Liver (tissue), 9 donors: ENCODE data around the gene ATOH8. TPM values are rescaled to one million over a fixed set of nuclear protein-coding genes. Genes with fewer than 3 reads are reported as not detected.

ENCODE experiments used
- DNase-seq: peaks from one replicate; pipeline ENCODE4 v3.0.0-alpha.2; 2017; ENCODE audit warnings: low spot score
- H3K27ac ChIP-seq, 2 donors: one replicate each; pipeline ENCODE4 v1.7.0; 2013; ENCODE audit warnings: inconsistent platforms in 2 of 2, low read length in 2 of 2, control low read depth in 1 of 2, low read depth in 1 of 2, mild to moderate bottlenecking in 1 of 2
- H3K27me3 ChIP-seq, 4 donors: one replicate each; pipeline versions ENCODE4 v1.6.1 to v1.7.0; 2013; ENCODE audit warnings: low read length in 3 of 4, inconsistent platforms in 1 of 4, mild to moderate bottlenecking in 1 of 4, moderate library complexity in 1 of 4; ENCODE audit not compliant: control insufficient read depth in 4 of 4, insufficient read depth in 4 of 4
- H3K36me3 ChIP-seq, 4 donors: one replicate each; pipeline versions ENCODE4 v1.6.1 to v1.7.0; 2013; ENCODE audit warnings: low read length in 3 of 4, mild to moderate bottlenecking in 3 of 4, low read depth in 1 of 4, moderate library complexity in 1 of 4; ENCODE audit not compliant: control insufficient read depth in 4 of 4, insufficient read depth in 3 of 4
- H3K4me1 ChIP-seq, 4 donors: one replicate each; pipeline versions ENCODE4 v1.6.1 to v1.7.0; 2013; ENCODE audit warnings: low read length in 3 of 4, mild to moderate bottlenecking in 3 of 4, moderate library complexity in 1 of 4; ENCODE audit not compliant: control insufficient read depth in 4 of 4, insufficient read depth in 4 of 4
- H3K4me3 ChIP-seq, 3 donors: one replicate each; pipeline versions ENCODE4 v1.6.1 to v1.7.0; 2013; ENCODE audit warnings: low read length in 3 of 3, control low read depth in 1 of 3, low read depth in 1 of 3, mild to moderate bottlenecking in 1 of 3
- H3K9ac ChIP-seq, 2 donors: one replicate each; pipeline ENCODE4 v1.7.0; 2013; ENCODE audit warnings: low read length in 2 of 2, mild to moderate bottlenecking in 2 of 2, moderate library complexity in 2 of 2, control low read depth in 1 of 2, low read depth in 1 of 2
- H3K9me3 ChIP-seq, 4 donors: one replicate each; pipeline versions ENCODE4 v1.6.1 to v1.7.0; 2013; ENCODE audit warnings: low read length in 3 of 4; ENCODE audit not compliant: control insufficient read depth in 4 of 4
- FOXA2 ChIP-seq: IDR thresholded peaks from 2 replicates; pipeline ENCODE4 v1.6.1; 2016; ENCODE audit warnings: antibody characterized with exemption
- GABPA ChIP-seq, 2 donors: IDR thresholded peaks in 1 of 2; conservative IDR thresholded peaks in 1 of 2; 2 replicates each; pipeline ENCODE4 v1.6.1; 2016; ENCODE audit warnings: antibody characterized with exemption in 2 of 2, mild to moderate bottlenecking in 1 of 2, moderate library complexity in 1 of 2
- HNF4A ChIP-seq, 2 donors: conservative IDR thresholded peaks; 2 replicates each; pipeline ENCODE4 v1.6.1; 2016; ENCODE audit warnings: antibody characterized with exemption in 2 of 2, mild to moderate bottlenecking in 2 of 2
- HNF4G ChIP-seq: IDR thresholded peaks from 2 replicates; pipeline ENCODE4 v1.6.1; 2016; ENCODE audit warnings: antibody characterized with exemption
- JUND ChIP-seq, 2 donors: IDR thresholded peaks; 2 replicates each; pipeline ENCODE4 v1.6.1; 2016; ENCODE audit warnings: antibody characterized with exemption in 2 of 2
- NR2F2 ChIP-seq: IDR thresholded peaks from 2 replicates; pipeline ENCODE4 v1.6.1; 2016; ENCODE audit warnings: antibody characterized with exemption
- RAD21 ChIP-seq, 2 donors: IDR thresholded peaks; 2 replicates each; pipeline ENCODE4 v1.6.1; 2016; ENCODE audit warnings: antibody characterized with exemption in 2 of 2, mild to moderate bottlenecking in 2 of 2
- RXRA ChIP-seq, 2 donors: IDR thresholded peaks; 2 replicates each; pipeline ENCODE4 v1.6.1; 2017 to 2018; ENCODE audit warnings: antibody characterized with exemption in 2 of 2, mild to moderate bottlenecking in 1 of 2
- SP1 ChIP-seq: IDR thresholded peaks from 2 replicates; pipeline ENCODE4 v1.6.1; 2018; ENCODE audit warnings: antibody characterized with exemption, mild to moderate bottlenecking
- WGBS: extraction: QIAGEN DNeasy Blood & Tissue Kit; methylation state at CpG from one replicate; pipeline ENCODE4 v1.1.7; 2013; 5-methylcytosine and 5-hydroxymethylcytosine counted together
- polyA plus RNA-seq, 2 donors: library from polyadenylated mRNA; stranded (reverse) in 1 of 2; unstranded in 1 of 2; fragments of 200-250 nt in 1 of 2; fragments of >200 nt in 1 of 2; fragmentation: Nextera tagmentation in 1 of 2; extraction: Ambion mirVana in 1 of 2; gene quantifications; one replicate each; pipeline versions ENCODE4 v1.2.1 to v1.2.3, GENCODE V29; 2013 to 2015
- total RNA-seq, 2 donors: library from RNA; depleted of rRNA; stranded (reverse); fragments of >200 nt; gene quantifications; one replicate each; pipeline ENCODE4 v1.2.3, GENCODE V29; 2014
- TF ChIP-seq, protein P1 (sequence below): fragments of 150-350 bp; IDR thresholded peaks from 2 replicates; pipeline ENCODE4 v1.5.1; 2017; ENCODE audit warnings: improper control_type of control experiment, low read depth, low read length; ENCODE audit not compliant: missing input control
- TF ChIP-seq, protein P2 (sequence below): IDR thresholded peaks from 2 replicates; pipeline ENCODE4 v1.6.1; 2016; ENCODE audit warnings: antibody characterized with exemption
- TF ChIP-seq, protein P3 (sequence below): IDR thresholded peaks from 2 replicates; pipeline ENCODE4 v1.6.1; 2016; ENCODE audit warnings: antibody characterized with exemption
- donor health status: healthy.
- donor health status: healthy.
- donor health status: healthy.
- donor health status: healthy.
- donor health status: healthy.

Gene ATOH8
- total and polyA plus RNA-seq, 4 donors: 0.33 to 37.7 (median 26.8) TPM

DNA sequence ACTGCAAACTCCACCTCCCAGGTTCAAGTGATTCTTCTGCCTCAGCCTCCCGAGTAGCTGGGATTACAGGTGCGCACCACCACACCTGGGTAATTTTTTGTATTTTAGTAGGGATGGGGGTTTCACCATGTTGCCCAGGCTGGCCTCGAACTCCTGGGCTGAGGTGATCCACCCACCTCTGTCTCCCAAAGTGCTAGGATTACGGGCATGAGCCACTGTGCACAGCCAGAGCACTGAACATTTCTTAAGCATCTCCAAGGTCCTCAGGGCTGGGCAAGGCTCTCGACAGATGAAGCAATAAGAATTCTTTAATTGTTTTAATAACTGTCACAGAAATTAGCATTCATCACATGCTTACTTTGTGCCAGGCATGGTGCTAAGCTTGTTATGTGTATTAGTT lies 4.1 kb downstream of the ATOH8 start:
- Histone ChIP-seq H3K27ac (peak overlapping the region; percentile 73 to 84), H3K4me3 (no peak overlapping the region), H3K27me3 (no peaks in the 10 kb centered on the region), H3K9me3 (no peaks in the 10 kb centered on the region), H3K4me1 (peaks cover 28 to 84% (median 58%) of the 10 kb centered on the region in 4 donors), H3K36me3 (peaks cover 0 to 2% (median 0%) of the 10 kb centered on the region in 4 donors), H3K9ac (peak overlapping the region in 1 of 2 donors; percentile 45)
- TF ChIP-seq HNF4A (conservative IDR thresholded peaks at IDR 0.05): no peak
- TF ChIP-seq NR2F2: no peak
- TF ChIP-seq HNF4G: no peak
- TF ChIP-seq FOXA2: no peak
- TF ChIP-seq, protein P1, sequence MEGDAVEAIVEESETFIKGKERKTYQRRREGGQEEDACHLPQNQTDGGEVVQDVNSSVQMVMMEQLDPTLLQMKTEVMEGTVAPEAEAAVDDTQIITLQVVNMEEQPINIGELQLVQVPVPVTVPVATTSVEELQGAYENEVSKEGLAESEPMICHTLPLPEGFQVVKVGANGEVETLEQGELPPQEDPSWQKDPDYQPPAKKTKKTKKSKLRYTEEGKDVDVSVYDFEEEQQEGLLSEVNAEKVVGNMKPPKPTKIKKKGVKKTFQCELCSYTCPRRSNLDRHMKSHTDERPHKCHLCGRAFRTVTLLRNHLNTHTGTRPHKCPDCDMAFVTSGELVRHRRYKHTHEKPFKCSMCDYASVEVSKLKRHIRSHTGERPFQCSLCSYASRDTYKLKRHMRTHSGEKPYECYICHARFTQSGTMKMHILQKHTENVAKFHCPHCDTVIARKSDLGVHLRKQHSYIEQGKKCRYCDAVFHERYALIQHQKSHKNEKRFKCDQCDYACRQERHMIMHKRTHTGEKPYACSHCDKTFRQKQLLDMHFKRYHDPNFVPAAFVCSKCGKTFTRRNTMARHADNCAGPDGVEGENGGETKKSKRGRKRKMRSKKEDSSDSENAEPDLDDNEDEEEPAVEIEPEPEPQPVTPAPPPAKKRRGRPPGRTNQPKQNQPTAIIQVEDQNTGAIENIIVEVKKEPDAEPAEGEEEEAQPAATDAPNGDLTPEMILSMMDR: no peak
- TF ChIP-seq GABPA (IDR thresholded peaks at IDR 0.05 in 1 of 2, conservative IDR thresholded peaks at IDR 0.05 in 1 of 2): no peak
- no peak for TF ChIP-seq JUND (IDR thresholded peaks at IDR 0.05)
- TF ChIP-seq, protein P2, sequence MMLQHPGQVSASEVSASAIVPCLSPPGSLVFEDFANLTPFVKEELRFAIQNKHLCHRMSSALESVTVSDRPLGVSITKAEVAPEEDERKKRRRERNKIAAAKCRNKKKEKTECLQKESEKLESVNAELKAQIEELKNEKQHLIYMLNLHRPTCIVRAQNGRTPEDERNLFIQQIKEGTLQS: no peak
- no peak for DNase-seq
- WGBS: 96% methylated on average over 5 of the region's 5 CpGs

DNA sequence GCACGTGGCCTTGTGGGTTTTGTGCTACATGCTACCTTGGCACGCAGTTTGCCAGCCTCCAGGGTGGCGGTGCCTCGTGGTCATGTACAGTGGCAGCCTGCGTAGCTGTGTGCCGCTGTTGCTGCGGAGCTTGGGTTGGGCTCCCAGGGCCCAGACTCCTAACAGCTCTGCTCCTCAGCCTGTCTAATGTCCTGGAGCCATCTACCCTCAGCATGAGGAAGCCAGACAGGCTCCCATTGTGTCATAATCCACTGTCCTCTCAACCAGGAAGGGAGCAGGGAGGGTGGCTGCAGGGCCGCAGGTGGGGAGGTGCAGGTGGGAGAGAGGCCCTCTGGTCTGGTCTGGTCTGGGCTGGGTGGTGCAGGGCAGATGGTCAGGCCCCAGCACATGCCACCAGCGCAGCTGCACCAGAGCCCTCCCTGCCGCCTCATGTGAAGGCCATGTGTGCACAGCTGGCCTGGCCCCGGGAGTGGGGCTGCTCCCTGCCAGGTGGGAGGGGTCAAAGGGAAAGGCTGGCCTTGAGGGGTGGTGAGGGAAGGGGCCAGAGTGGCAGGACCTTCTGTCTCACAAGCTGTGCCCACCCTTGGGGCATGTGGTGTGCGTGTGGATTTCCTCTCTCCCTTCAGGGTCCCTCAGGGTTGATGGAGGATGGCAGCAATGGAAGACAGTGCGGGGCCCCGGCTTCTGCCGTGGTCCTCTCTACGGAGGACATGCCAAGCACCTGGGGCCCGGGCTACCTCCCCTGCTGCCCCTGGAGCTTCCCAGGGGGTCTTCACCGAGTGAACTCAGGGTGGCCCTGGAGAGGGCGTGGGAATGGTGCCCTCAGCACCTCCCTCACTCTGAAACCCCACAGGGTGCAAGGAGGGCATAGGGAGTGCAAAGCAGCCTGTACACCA lies 4.8 kb downstream of the ATOH8 start:
- Histone ChIP-seq H3K36me3 (peaks cover 0 to 2% (median 0%) of the 10 kb centered on the region in 4 donors), H3K4me3 (no peak overlapping the region), H3K27me3 (no peaks in the 10 kb centered on the region), H3K9me3 (no peaks in the 10 kb centered on the region), H3K9ac (peak overlapping the region in 1 of 2 donors; percentile 45), H3K4me1 (peaks cover 26 to 91% (median 64%) of the 10 kb centered on the region in 4 donors), H3K27ac (peak overlapping the region; percentile 54 to 84)
- TF ChIP-seq HNF4A (conservative IDR thresholded peaks at IDR 0.05): peak in 1 of 2 donors; percentile 18
- peak in 1 of 2 donors; percentile 15 for TF ChIP-seq RXRA (IDR thresholded peaks at IDR 0.05)
- TF ChIP-seq, protein P3, sequence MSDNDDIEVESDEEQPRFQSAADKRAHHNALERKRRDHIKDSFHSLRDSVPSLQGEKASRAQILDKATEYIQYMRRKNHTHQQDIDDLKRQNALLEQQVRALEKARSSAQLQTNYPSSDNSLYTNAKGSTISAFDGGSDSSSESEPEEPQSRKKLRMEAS: peak; percentile 44
- TF ChIP-seq GABPA (IDR thresholded peaks at IDR 0.05 in 1 of 2, conservative IDR thresholded peaks at IDR 0.05 in 1 of 2): no peak
- WGBS: 70% methylated on average over 19 of the region's 19 CpGs
- DNase-seq: no peak

DNA sequence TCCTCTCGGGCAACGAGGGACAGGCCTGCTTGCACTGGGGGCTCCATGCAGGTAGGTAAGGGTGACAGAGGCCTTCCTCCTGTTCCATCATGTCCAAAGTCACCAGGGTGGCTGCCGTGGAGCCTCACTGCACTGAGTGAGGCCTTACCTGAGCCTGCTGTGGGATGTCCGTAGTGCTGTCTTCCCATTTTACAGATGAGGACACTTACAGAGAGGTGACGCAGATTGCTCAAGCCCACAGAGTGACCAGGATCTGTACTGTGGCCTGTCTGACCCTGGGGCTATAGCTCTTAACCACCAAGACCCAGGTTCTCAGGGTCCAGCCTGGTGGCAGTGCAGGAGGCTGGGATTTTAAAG lies 5.4 kb downstream of the ATOH8 start:
- H3K4me1 ChIP-seq: peaks cover 26 to 90% (median 65%) of the 10 kb centered on the region in 4 donors
- peak overlapping the region in 1 of 2 donors; percentile 84 for H3K27ac ChIP-seq

More for the DNA sequence above, 5.4 kb downstream of the ATOH8 start:
- peaks cover 0 to 5% (median under 1%) of the 10 kb centered on the region in 4 donors for H3K36me3 ChIP-seq
- no peak overlapping the region for H3K4me3 ChIP-seq
- no peaks in the 10 kb centered on the region for H3K9me3 ChIP-seq
- TF ChIP-seq SP1: no peak
- no peak for TF ChIP-seq RAD21 (IDR thresholded peaks at IDR 0.05)
- peak in 1 of 2 donors; percentile 24 for TF ChIP-seq HNF4A (conservative IDR thresholded peaks at IDR 0.05)
- no peak for TF ChIP-seq JUND (IDR thresholded peaks at IDR 0.05)
- WGBS: 93% methylated on average over 5 of the region's 5 CpGs
- no peak for DNase-seq
- no peak overlapping the region for H3K9ac ChIP-seq
- no peaks in the 10 kb centered on the region for H3K27me3 ChIP-seq
